GM18519 (cell line): ENCODE data around the gene MRPS27.
"Not testable (repeated sequence)": the region's sequence is repeated elsewhere in the genome, so short reads cannot be mapped to it uniquely, and the experiment has no call there.

Experiments used
- ATAC-seq: cut with Tn5 transposase; IDR thresholded peaks from one replicate; pipeline ENCODE4 v1.9.1; 2021; ENCODE audit warnings: mild to moderate bottlenecking, moderate library complexity; ENCODE audit not compliant: unreplicated experiment, low FRiP score

MRPS27 gene

DNA sequence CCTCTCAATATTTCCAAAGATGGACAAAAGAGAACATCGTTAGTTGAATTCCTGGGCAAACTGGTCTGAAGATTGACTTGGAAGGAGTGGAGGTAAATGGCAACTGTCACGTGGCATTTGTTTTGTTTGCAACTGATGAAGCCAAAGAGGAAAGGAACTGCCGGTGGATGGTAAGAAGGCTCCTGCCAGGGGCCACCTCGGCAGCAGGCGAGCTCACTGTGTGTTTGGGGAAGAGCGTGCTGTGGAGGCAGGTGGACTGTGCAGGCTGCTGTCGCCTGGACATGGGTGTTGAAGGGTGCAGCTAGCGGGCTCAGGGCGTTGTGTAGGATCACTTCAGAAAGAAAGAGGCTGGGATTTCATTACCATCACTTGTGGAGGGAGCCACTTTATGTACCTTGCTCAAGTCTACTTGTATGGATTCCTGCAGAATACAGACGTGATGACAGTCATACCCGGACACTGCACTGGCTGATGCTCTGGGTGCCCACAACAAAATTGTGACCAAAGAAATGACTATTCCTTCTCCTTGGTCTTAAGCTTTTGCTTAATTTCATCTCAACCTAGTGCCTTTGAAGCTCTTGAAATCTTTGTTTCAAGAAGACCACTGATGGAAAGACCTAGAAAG is 140.1 kb downstream of the MRPS27 start:
- no peak for ATAC-seq

DNA sequence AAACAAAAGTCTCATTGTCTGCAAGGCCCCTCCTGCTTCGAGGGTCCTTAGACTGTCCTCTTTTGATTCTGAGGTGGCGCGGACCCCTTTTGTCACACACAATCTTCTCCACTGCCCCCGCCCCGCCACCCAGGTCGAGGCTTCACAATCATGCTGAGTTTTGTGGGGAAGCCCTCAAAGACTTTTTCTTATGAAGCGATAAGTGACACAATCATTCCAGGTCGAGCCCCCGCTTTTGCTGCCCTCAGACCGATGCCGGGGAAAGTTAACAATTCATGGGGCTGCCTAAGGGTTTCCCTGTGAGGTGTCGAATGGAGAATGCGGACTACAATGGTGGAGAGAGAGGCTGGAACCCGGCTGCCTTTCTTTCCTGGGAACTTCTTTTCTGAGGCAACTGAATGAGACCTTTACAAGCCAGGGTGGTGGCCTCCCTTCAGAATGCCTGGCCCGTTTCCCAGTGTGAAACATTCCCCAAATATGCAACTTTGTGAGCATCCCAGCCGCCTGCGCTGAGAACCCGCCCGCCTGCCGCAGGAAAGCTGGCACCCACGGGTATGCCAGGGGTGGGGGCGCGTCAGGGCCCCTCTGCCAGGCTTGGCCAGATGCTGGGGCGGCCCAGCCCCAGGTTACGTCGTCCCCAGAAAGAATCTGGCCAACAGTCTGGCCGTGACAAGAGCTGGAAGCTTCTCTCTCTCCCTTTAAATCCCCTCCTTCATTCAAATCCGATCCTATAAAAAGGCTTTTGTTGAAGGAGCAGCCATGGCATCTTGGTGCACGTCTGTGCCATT is 140.8 kb downstream of the MRPS27 start:
- no peak for ATAC-seq

DNA sequence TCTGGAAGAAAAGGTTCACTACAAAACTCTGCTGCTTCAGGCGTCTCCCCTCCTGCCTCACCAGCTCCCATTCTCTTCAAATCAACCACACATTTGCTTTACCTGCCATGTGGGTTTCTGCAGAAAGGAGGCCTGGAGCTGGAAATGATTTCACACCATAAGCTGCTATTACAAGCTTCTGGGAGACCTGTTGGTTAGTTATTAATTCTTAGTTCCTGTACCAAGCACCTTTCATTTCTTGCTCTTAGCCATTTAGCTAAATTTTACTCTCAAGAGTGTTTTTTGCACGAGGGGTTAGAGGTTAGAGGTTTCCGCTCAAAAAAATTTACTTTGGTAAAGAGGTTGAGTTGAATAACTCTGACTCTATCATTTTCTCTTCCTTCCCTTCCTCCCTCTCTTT is 142.5 kb downstream of the MRPS27 start:
- no peak for ATAC-seq

DNA sequence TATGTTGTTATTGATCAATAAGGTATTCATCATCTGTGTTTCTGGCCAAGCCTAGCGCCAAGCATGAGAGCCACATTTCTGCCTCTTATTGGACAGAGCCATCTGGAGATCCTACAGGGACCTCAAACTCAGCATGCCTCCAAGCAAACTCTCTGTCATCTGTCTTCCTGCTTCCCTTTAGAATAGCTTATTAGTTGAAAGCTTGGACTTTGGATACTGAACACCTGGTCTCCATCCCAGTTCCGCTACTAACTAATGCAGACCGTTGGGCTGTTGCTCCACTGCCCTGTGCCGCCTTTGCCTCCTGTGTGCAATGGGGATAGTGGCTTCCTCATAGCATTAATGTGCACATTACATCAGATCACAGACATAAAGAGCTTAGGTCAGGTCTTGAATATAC is 147.3 kb downstream of the MRPS27 start:
- no peak for ATAC-seq

DNA sequence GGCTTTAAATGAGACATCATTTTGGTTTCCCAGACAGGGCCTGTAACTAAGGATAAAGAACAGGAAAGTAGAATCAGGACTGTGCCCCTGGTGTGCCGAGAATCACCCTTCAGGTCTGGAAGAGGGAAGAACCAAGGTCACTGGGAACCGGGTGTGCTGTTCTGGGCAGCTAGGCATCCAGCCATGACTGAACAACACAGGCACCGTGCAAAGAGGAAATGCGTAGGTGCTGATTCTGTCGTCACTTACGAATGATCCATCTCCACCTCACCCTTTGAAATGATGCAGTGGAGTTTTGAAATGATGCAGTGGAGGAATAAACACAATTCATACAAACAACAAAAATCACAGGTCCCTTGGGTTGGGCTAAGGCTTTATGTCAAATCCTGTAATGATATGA is 148.4 kb downstream of the MRPS27 start:
- ATAC-seq, result peak; percentile 58

DNA sequence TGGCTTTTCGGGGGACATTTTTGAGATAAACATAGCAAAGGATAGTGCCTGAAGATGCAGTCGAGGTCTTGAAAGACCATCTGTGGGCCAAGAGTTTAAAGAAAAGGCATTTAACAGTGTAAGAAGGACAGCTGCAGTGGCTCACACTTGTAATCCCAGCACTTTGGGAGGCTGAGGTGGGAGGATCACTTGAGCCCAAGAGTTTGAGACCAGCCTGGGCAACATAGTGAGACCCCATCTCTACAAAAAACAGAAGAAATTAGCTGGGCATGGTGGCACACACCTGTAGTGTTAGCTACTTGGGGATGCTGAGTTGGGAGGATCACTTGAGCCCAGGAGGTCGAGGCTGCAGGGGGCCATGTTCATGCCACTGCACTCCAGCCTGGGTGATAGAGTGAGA is 148.9 kb downstream of the MRPS27 start:
- ATAC-seq, result not testable (repeated sequence)

DNA sequence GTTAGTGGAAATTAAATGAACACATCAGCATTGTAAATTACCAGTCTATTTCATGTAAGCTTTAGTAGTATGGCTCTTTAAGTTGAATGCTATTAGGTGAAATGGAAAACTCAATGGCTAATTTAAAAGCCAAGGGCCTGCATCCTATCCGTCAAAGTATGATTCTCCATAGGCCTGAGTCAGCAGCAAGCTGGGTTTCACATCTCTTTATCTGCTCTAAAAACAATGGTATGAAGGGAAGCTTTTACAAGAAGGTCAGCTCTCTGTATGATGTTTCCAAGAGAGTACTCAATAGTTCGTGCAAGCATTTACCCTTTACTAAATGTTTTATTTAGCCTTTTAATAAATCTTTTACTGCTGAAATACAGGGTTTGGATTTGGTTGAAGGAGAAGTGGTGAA is 149.9 kb downstream of the MRPS27 start:
- no peak for ATAC-seq
